Activated T-helper 17 cell treated with anti-CD3 and anti-CD28 coated beads, Interleukin-2, amount 50 U/mL, for 72 hours (primary cell): ENCODE data around the gene CLN6. TPM values are rescaled to one million over a fixed set of nuclear protein-coding genes. Genes with fewer than 3 reads are reported as not detected.
"Not testable (repeated sequence)": the region's sequence is repeated elsewhere in the genome, so short reads cannot be mapped to it uniquely, and the experiment has no call there.

Experiments used
- ATAC-seq: fragments of 150-1000 bp; cut with Tn5 transposase; replicated peaks from 2 replicates; pipeline ENCODE4 v1.10.0; 2021; ENCODE audit warnings: mild to moderate bottlenecking, moderate library complexity
- H3K27ac Mint-ChIP-seq: one replicate; pipeline ENCODE4 v1.8.0; 2022; ENCODE audit warnings: mixed read lengths
- H3K27me3 Mint-ChIP-seq: one replicate; pipeline ENCODE4 v1.8.0; 2022; ENCODE audit warnings: mixed read lengths
- H3K36me3 Mint-ChIP-seq: one replicate; pipeline ENCODE4 v1.8.0; 2022; ENCODE audit warnings: low read depth, mild to moderate bottlenecking, mixed read lengths
- H3K4me1 Mint-ChIP-seq: one replicate; pipeline ENCODE4 v1.8.0; 2022; ENCODE audit warnings: mixed read lengths
- H3K4me3 Mint-ChIP-seq: one replicate; pipeline ENCODE4 v1.8.0; 2022; ENCODE audit warnings: mild to moderate bottlenecking, mixed read lengths
- H3K9me3 Mint-ChIP-seq: one replicate; pipeline ENCODE4 v1.8.0; 2022; ENCODE audit warnings: mixed read lengths
- total RNA-seq, 2 donors: library from RNA; stranded (reverse); gene quantifications; one replicate each; pipeline ENCODE4 v1.2.3, GENCODE V29; 2022

Gene CLN6
- total RNA-seq, 2 donors from 2014 or later, result 44.2 to 69.7 TPM

GRCh38 chr15:68234060-68234459 is 4.5 kb upstream of the CLN6 start:
- Mint-ChIP-seq H3K4me1 (peaks cover 12% of the 10 kb centered on the region), H3K4me3 (no peak overlapping the region), H3K9me3 (no peaks in the 10 kb centered on the region), H3K27ac (no peak overlapping the region), H3K27me3 (peaks cover 3% of the 10 kb centered on the region), H3K36me3 (peaks cover 5% of the 10 kb centered on the region)
- ATAC-seq, result no peak

GRCh38 chr15:68232937-68233336 is 3.4 kb upstream of the CLN6 start:
- Mint-ChIP-seq H3K27me3 (peaks cover 3% of the 10 kb centered on the region), H3K36me3 (peaks cover 5% of the 10 kb centered on the region)
- no peak for ATAC-seq

GRCh38 chr15:68232449-68232848 is 2.9 kb upstream of the CLN6 start:
- Mint-ChIP-seq H3K4me3 (no peak overlapping the region), H3K27me3 (peaks cover 3% of the 10 kb centered on the region), H3K4me1 (peaks cover 26% of the 10 kb centered on the region)

More at GRCh38 chr15:68232937-68233336, 3.4 kb upstream of the CLN6 start:
- H3K4me1 Mint-ChIP-seq, result peaks cover 21% of the 10 kb centered on the region
- H3K9me3 Mint-ChIP-seq, result no peaks in the 10 kb centered on the region
- H3K27ac Mint-ChIP-seq, result no peak overlapping the region
- no peak overlapping the region for H3K4me3 Mint-ChIP-seq

GRCh38 chr15:68231102-68231818 is 1.7 kb upstream of the CLN6 start:
- peaks cover 26% of the 10 kb centered on the region for H3K4me1 Mint-ChIP-seq

More at GRCh38 chr15:68232449-68232848, 2.9 kb upstream of the CLN6 start:
- Mint-ChIP-seq H3K27ac (no peak overlapping the region), H3K36me3 (peaks cover 5% of the 10 kb centered on the region), H3K9me3 (no peaks in the 10 kb centered on the region)
- no peak for ATAC-seq

GRCh38 chr15:68230157-68231100 is 901 bp upstream of the CLN6 start:
- H3K4me1 Mint-ChIP-seq, result peaks cover 26% of the 10 kb centered on the region
- peak overlapping the region; percentile 69 for H3K27ac Mint-ChIP-seq
- no peak for ATAC-seq
- H3K36me3 Mint-ChIP-seq, result peaks cover 5% of the 10 kb centered on the region
- H3K9me3 Mint-ChIP-seq, result no peaks in the 10 kb centered on the region
- peaks cover 3% of the 10 kb centered on the region for H3K27me3 Mint-ChIP-seq
- peak overlapping the region; percentile 87 for H3K4me3 Mint-ChIP-seq

More at GRCh38 chr15:68231102-68231818, 1.7 kb upstream of the CLN6 start:
- peak overlapping the region; percentile 87 for H3K4me3 Mint-ChIP-seq
- peaks cover 5% of the 10 kb centered on the region for H3K36me3 Mint-ChIP-seq
- ATAC-seq, result no peak
- H3K9me3 Mint-ChIP-seq, result no peaks in the 10 kb centered on the region
- H3K27me3 Mint-ChIP-seq, result peaks cover 3% of the 10 kb centered on the region
- H3K27ac Mint-ChIP-seq, result peak overlapping the region; percentile 33

GRCh38 chr15:68228971-68229385 is 550 bp downstream of the CLN6 start:
- Mint-ChIP-seq H3K4me3 (peak overlapping the region; percentile 97), H3K27me3 (peaks cover 3% of the 10 kb centered on the region), H3K36me3 (peaks cover 13% of the 10 kb centered on the region), H3K4me1 (peaks cover 26% of the 10 kb centered on the region), H3K9me3 (no peaks in the 10 kb centered on the region), H3K27ac (peak overlapping the region; percentile 90)
- peak; percentile 1 for ATAC-seq

GRCh38 chr15:68228143-68228970 is 1.2 kb downstream of the CLN6 start:
- Mint-ChIP-seq H3K27ac (peak overlapping the region; percentile 90), H3K4me1 (peaks cover 26% of the 10 kb centered on the region), H3K27me3 (peaks cover 3% of the 10 kb centered on the region), H3K36me3 (peaks cover 13% of the 10 kb centered on the region), H3K9me3 (no peaks in the 10 kb centered on the region), H3K4me3 (peak overlapping the region; percentile 97)
- no peak for ATAC-seq

GRCh38 chr15:68227643-68228142 is 1.8 kb downstream of the CLN6 start:
- H3K4me3 Mint-ChIP-seq, result peak overlapping the region; percentile 97
- no peaks in the 10 kb centered on the region for H3K9me3 Mint-ChIP-seq
- H3K27ac Mint-ChIP-seq, result no peak overlapping the region
- H3K36me3 Mint-ChIP-seq, result peaks cover 13% of the 10 kb centered on the region
- peaks cover 3% of the 10 kb centered on the region for H3K27me3 Mint-ChIP-seq
- peaks cover 26% of the 10 kb centered on the region for H3K4me1 Mint-ChIP-seq
- no peak for ATAC-seq

- ATAC-seq, H3K4me3 Mint-ChIP-seq, H3K27me3 Mint-ChIP-seq, H3K9me3 Mint-ChIP-seq: not testable (repeated sequence)
- Mint-ChIP-seq H3K4me1 (peaks cover 21% of the 10 kb centered on the region), H3K27ac (peak overlapping the region; percentile 70), H3K36me3 (peaks cover 13% of the 10 kb centered on the region)
These were observed 4.1 kb downstream of the CLN6 start for GRCh38 chr15:68225442-68225841.

GRCh38 chr15:68224546-68225250 is 4.8 kb downstream of the CLN6 start:
- ATAC-seq, result no peak

GRCh38 chr15:68224108-68224507 is 5.4 kb downstream of the CLN6 start:
- Mint-ChIP-seq H3K4me3 (no peak overlapping the region), H3K4me1 (peaks cover 14% of the 10 kb centered on the region), H3K36me3 (peaks cover 8% of the 10 kb centered on the region), H3K27ac (no peak overlapping the region), H3K9me3 (no peaks in the 10 kb centered on the region), H3K27me3 (no peaks in the 10 kb centered on the region)
- no peak for ATAC-seq

More at GRCh38 chr15:68224546-68225250, 4.8 kb downstream of the CLN6 start:
- Mint-ChIP-seq H3K9me3 (no peaks in the 10 kb centered on the region), H3K4me1 (peaks cover 15% of the 10 kb centered on the region), H3K27ac (peak overlapping the region; percentile 70), H3K36me3 (peaks cover 8% of the 10 kb centered on the region), H3K4me3 (no peak overlapping the region), H3K27me3 (no peaks in the 10 kb centered on the region)

- Mint-ChIP-seq H3K4me3 (no peak overlapping the region), H3K36me3 (peaks cover 13% of the 10 kb centered on the region), H3K4me1 (peaks cover 8% of the 10 kb centered on the region), H3K27ac (no peak overlapping the region), H3K27me3 (no peaks in the 10 kb centered on the region), H3K9me3 (no peaks in the 10 kb centered on the region)
- no peak for ATAC-seq
These were observed 6.4 kb downstream of the CLN6 start for GRCh38 chr15:68223171-68223570.

GRCh38 chr15:68222432-68222743 is 7.1 kb downstream of the CLN6 start:
- not testable (repeated sequence) for H3K9me3 Mint-ChIP-seq, H3K27ac Mint-ChIP-seq, H3K4me3 Mint-ChIP-seq, H3K27me3 Mint-ChIP-seq, H3K4me1 Mint-ChIP-seq, ATAC-seq
- H3K36me3 Mint-ChIP-seq, result peaks cover 21% of the 10 kb centered on the region
